Keratinocyte (primary cell): ENCODE results near the gene DOCK1.

ENCODE experiments used
- CTCF ChIP-seq, 3 experiments: IDR thresholded peaks in 1 of 3; conservative IDR thresholded peaks in 1 of 3; optimal IDR thresholded peaks in 1 of 3; 2 replicates in 2 of 3; 3 replicates in 1 of 3; pipeline versions ENCODE3 to v1.5.1; 2011; ENCODE audit warnings: low read length in 3 of 3, mild to moderate bottlenecking in 3 of 3, moderate library complexity in 2 of 3, control low read depth in 1 of 3, inconsistent platforms in 1 of 3; ENCODE audit not compliant: insufficient read depth in 2 of 3; ENCODE audit errors: extremely low read depth in 1 of 3
- EZH2 ChIP-seq: IDR thresholded peaks from one replicate; pipeline ENCODE4 v1.6.1; 2012; ENCODE audit warnings: inconsistent platforms, mild to moderate bottlenecking, low read length, moderate library complexity

- TF ChIP-seq EZH2 (no peak), CTCF (optimal IDR thresholded peaks at IDR 0.05 in 1 of 3, IDR thresholded peaks at IDR 0.05 in 1 of 3, conservative IDR thresholded peaks at IDR 0.05 in 1 of 3; ENCODE audit: extremely low read depth in 1 of 3, insufficient read depth in 2 of 3, low read length in 3 of 3) (no peak)
Measured at GRCh38 chr10:127262606-127263005, 357.4 kb downstream of the DOCK1 start.
